Vagina (tissue), 2 donors: ENCODE data around the gene TSPAN9.

ENCODE experiments used
- CTCF ChIP-seq, 3 experiments: fragments of 450-650 bp in 2 of 3; fragments of 200-600 bp in 1 of 3; sonication (generic) in 1 of 3; IDR thresholded peaks; one replicate each; pipeline ENCODE4 v1.5.1; 2017 to 2019; ENCODE audit warnings: antibody characterized with exemption in 3 of 3, mild to moderate bottlenecking in 2 of 3, moderate library complexity in 2 of 3
- POLR2A ChIP-seq, 2 donors: fragments of 450-650 bp; IDR thresholded peaks; one replicate each; pipeline ENCODE4 v1.6.1; 2017; ENCODE audit warnings: antibody characterized with exemption in 2 of 2, mild to moderate bottlenecking in 2 of 2, moderate library complexity in 2 of 2
- POLR2AphosphoS5 ChIP-seq, 2 donors: sonication (generic); formaldehyde crosslinking; IDR thresholded peaks; one replicate each; pipeline ENCODE4 v1.9.0; 2017; ENCODE audit warnings: antibody characterized with exemption in 2 of 2, mild to moderate bottlenecking in 2 of 2, low read depth in 1 of 2; ENCODE audit not compliant: insufficient read depth in 1 of 2

- TF ChIP-seq CTCF (IDR thresholded peaks at IDR 0.05) (no peak), POLR2A (IDR thresholded peaks at IDR 0.05) (no peak), POLR2AphosphoS5 (IDR thresholded peaks at IDR 0.05; ENCODE audit: insufficient read depth in 1 of 2, low read depth in 1 of 2) (no peak)
These were observed 5.5 kb upstream of the TSPAN9 start for GRCh38 chr12:3071710-3072109.
